HepG2 (cell line): ENCODE results near the gene OPN3. TPM values are rescaled to one million over a fixed set of nuclear protein-coding genes. Genes with fewer than 3 reads are reported as not detected.

Source experiments
- ATAC-seq: fragments of 200-7000 bp; cut with Tn5 transposase; 3 replicates; pipeline ENCODE4 v1.9.1; 2020; ENCODE audit warnings: mild to moderate bottlenecking, moderate library complexity
- BruUV-seq: library from RNA; stranded (reverse); fragments of 400-500 nt; replicated peaks from 2 replicates; lab custom pipeline; 2021; lab: Mats Ljungman, UMichigan
- CTCF ChIA-PET: fragments of 300-600 bp; formaldehyde crosslinking; extraction: SDS; loops from one replicate; lab custom pipeline; 2021; ENCODE audit warnings: low total read pairs, inconsistent platforms, low intra/inter-chr PET ratio; lab: Yijun Ruan, JAX
- POLR2A ChIA-PET: fragments of 350-600 bp; sonication (Branson Sonifier 250); formaldehyde crosslinking; loops from one replicate; lab custom pipeline; 2020; ENCODE audit warnings: antibody characterized with exemption, inconsistent platforms; lab: Yijun Ruan, JAX
- DNase-seq: peaks from one replicate; pipeline ENCODE4 v3.0.0-alpha.2; 2015; ENCODE audit warnings: low spot score
- FAIRE-seq: peaks from 3 replicates; lab custom pipeline; 2011; peaks lifted over from hg19 to GRCh38; lab: Jason Lieb, UNC
- H2AFZ ChIP-seq: one replicate; pipeline ENCODE4 v1.6.1; 2011; ENCODE audit warnings: low read length, inconsistent platforms
- H3K27ac ChIP-seq: fragments of 300-600 bp; 3 replicates; pipeline ENCODE4 v1.8.0; 2011; ENCODE audit warnings: mixed run types, mild to moderate bottlenecking, mixed read lengths, low read length, inconsistent platforms; ENCODE audit not compliant: insufficient read depth; ENCODE audit errors: extremely low read length
- H3K27me3 ChIP-seq, 2 experiments: fragments of 200-600 bp in 1 of 2; 2 replicates in 1 of 2; 3 replicates in 1 of 2; pipeline versions ENCODE4 v1.6.0 to v1.8.0; 2011; ENCODE audit warnings: low read length in 2 of 2, mild to moderate bottlenecking in 2 of 2, moderate library complexity in 2 of 2, inconsistent platforms in 1 of 2; ENCODE audit not compliant: insufficient read depth in 2 of 2, control insufficient read depth in 1 of 2
- H3K36me3 ChIP-seq, 2 experiments: fragments of 200-600 bp in 1 of 2; replicated peaks in 1 of 2; 2 replicates in 1 of 2; 3 replicates in 1 of 2; pipeline versions ENCODE4 v1.5.1 to v1.8.0; 2011; ENCODE audit warnings: low read length in 2 of 2, inconsistent platforms in 1 of 2; ENCODE audit not compliant: insufficient read depth in 2 of 2, control insufficient read depth in 1 of 2
- H3K4me1 ChIP-seq: 2 replicates; pipeline ENCODE4 v1.5.1; 2012; ENCODE audit warnings: low read length, inconsistent platforms; ENCODE audit not compliant: insufficient read depth
- H3K4me2 ChIP-seq: 2 replicates; pipeline ENCODE4 v1.6.0; 2011; ENCODE audit warnings: low read depth, low read length, inconsistent platforms
- H3K4me3 ChIP-seq, 3 experiments: fragments of 200-600 bp in 1 of 3; sonication (generic), shearing (Covaris generic) in 1 of 3; replicated peaks in 1 of 3; 2 replicates each; pipeline ENCODE4 v1.5.1; 2011 to 2016; ENCODE audit warnings: low read length in 3 of 3, inconsistent platforms in 2 of 3, low read depth in 2 of 3, mild to moderate bottlenecking in 2 of 3, control low read depth in 1 of 3, mixed read lengths in 1 of 3; ENCODE audit not compliant: insufficient read depth in 1 of 3
- H3K79me2 ChIP-seq: one replicate; pipeline ENCODE4 v1.6.1; 2011; ENCODE audit warnings: low read length, inconsistent platforms; ENCODE audit not compliant: insufficient read depth
- H3K9ac ChIP-seq: 2 replicates; pipeline ENCODE4 v1.6.0; 2011; ENCODE audit warnings: mild to moderate bottlenecking, low read depth, low read length, inconsistent platforms; ENCODE audit not compliant: insufficient read depth
- H3K9me3 ChIP-seq: 2 replicates; pipeline ENCODE4 v1.5.1; 2012; ENCODE audit warnings: mild to moderate bottlenecking, low read length
- H4K20me1 ChIP-seq: 2 replicates; pipeline ENCODE4 v1.6.0; 2011; ENCODE audit warnings: inconsistent platforms, mild to moderate bottlenecking, low read length, moderate library complexity; ENCODE audit not compliant: insufficient read depth
- CCAR2 ChIP-seq: fragments of 200-400 bp; formaldehyde crosslinking; optimal IDR thresholded peaks from 2 replicates; pipeline ENCODE3; 2018; ENCODE audit warnings: low read depth, mild to moderate bottlenecking, low read length, moderate library complexity
- CREBL2 ChIP-seq: sonication (generic); formaldehyde crosslinking; IDR thresholded peaks from 2 replicates; pipeline ENCODE4 v1.8.1; 2023; ENCODE audit warnings: missing genetic modification reagents, mild to moderate bottlenecking, borderline replicate concordance
- DMAP1 ChIP-seq: IDR thresholded peaks from 2 replicates; pipeline ENCODE4 v1.6.1; 2016
- NR2C2 ChIP-seq: sonication (generic); formaldehyde crosslinking; IDR thresholded peaks from 2 replicates; pipeline ENCODE4 v1.4.0; 2020; ENCODE audit warnings: missing genetic modification reagents, mild to moderate bottlenecking, moderate library complexity, borderline replicate concordance
- POGK ChIP-seq: sonication (generic); formaldehyde crosslinking; conservative IDR thresholded peaks from 2 replicates; pipeline ENCODE4 v1.8.0; 2022; ENCODE audit warnings: mild to moderate bottlenecking, moderate library complexity, missing genetic modification reagents
- RBFOX2 ChIP-seq: fragments of 200-400 bp; formaldehyde crosslinking; IDR thresholded peaks from 2 replicates; pipeline ENCODE4 v1.6.1; 2017; ENCODE audit warnings: low read depth, mild to moderate bottlenecking, low read length
- RBM39 ChIP-seq: fragments of 200-400 bp; formaldehyde crosslinking; IDR thresholded peaks from one replicate; pipeline ENCODE4 v1.6.1; 2018; ENCODE audit warnings: antibody characterized with exemption, mild to moderate bottlenecking, low read depth, low read length; ENCODE audit not compliant: poor library complexity, severe bottlenecking
- RORA ChIP-seq: sonication (generic); formaldehyde crosslinking; IDR thresholded peaks from 2 replicates; pipeline ENCODE4 v1.5.0; 2020; ENCODE audit warnings: mild to moderate bottlenecking, missing genetic modification reagents, moderate library complexity
- SAFB2 ChIP-seq: sonication (generic); formaldehyde crosslinking; IDR thresholded peaks from 2 replicates; pipeline ENCODE4 v1.5.1; 2020; ENCODE audit warnings: missing genetic modification reagents, low read depth, mild to moderate bottlenecking, borderline replicate concordance
- TARDBP ChIP-seq: sonication (generic); formaldehyde crosslinking; IDR thresholded peaks from 2 replicates; pipeline ENCODE4 v1.8.0; 2022; ENCODE audit warnings: mild to moderate bottlenecking, missing genetic modification reagents
- THAP11 ChIP-seq: IDR thresholded peaks from 2 replicates; pipeline ENCODE4 v1.6.1; 2016; ENCODE audit warnings: missing biosample characterization, missing genetic modification reagents
- ZBTB10 ChIP-seq: sonication (generic); formaldehyde crosslinking; IDR thresholded peaks from 2 replicates; pipeline ENCODE4 v1.4.0; 2020; ENCODE audit warnings: missing genetic modification reagents, borderline replicate concordance
- ZBTB38 ChIP-seq: sonication (generic); formaldehyde crosslinking; IDR thresholded peaks from 2 replicates; pipeline ENCODE4 v1.5.1; 2020; ENCODE audit warnings: mild to moderate bottlenecking, missing genetic modification reagents
- ZBTB7A ChIP-seq: sonication (generic); formaldehyde crosslinking; IDR thresholded peaks from 2 replicates; pipeline ENCODE4 v1.8.0; 2022; ENCODE audit warnings: mild to moderate bottlenecking, missing genetic modification reagents
- ZC3H13 ChIP-seq: sonication (generic); formaldehyde crosslinking; IDR thresholded peaks from 2 replicates; pipeline ENCODE4 v1.8.1; 2023; ENCODE audit warnings: mild to moderate bottlenecking, missing genetic modification reagents, moderate library complexity
- ZNF138 ChIP-seq: sonication (generic); formaldehyde crosslinking; IDR thresholded peaks from 2 replicates; pipeline ENCODE4 v1.5.0; 2020; ENCODE audit warnings: mild to moderate bottlenecking, low read depth, missing genetic modification reagents
- ZNF326 ChIP-seq: sonication (generic); formaldehyde crosslinking; IDR thresholded peaks from 2 replicates; pipeline ENCODE4 v1.4.0; 2020; ENCODE audit warnings: missing genetic modification reagents, borderline replicate concordance
- ZNF737 ChIP-seq: sonication (generic); formaldehyde crosslinking; IDR thresholded peaks from 2 replicates; pipeline ENCODE4 v1.5.0; 2020; ENCODE audit warnings: missing genetic modification reagents, mild to moderate bottlenecking, borderline replicate concordance
- ZNF775 ChIP-seq: sonication (generic); formaldehyde crosslinking; IDR thresholded peaks from 2 replicates; pipeline ENCODE4 v1.4.0; 2020; ENCODE audit warnings: missing genetic modification reagents, mild to moderate bottlenecking, moderate library complexity, borderline replicate concordance
- WGBS: methylation state at CpG from one replicate; pipeline ENCODE4 v1.1.6; 2017; ENCODE audit warnings: low lambda C conversion rate; 5-methylcytosine and 5-hydroxymethylcytosine counted together
- in situ Hi-C: cut with HindIII; loops from 2 replicates; pipeline ENCODE4 v1.10.0; 2017; ENCODE audit warnings: low pct_unique_long_range_greater_than_20kb; ENCODE audit not compliant: extremely low pct_ligation_motif_present
- intact Hi-C: fragments of 100-400 bp; cut with micrococcal nuclease; formaldehyde crosslinking; loops from one replicate; pipeline ENCODE4 v1.10.0; 2022; ENCODE audit not compliant: unreplicated experiment
- polyA plus RNA-seq, 8 experiments: library from polyadenylated mRNA; depleted of rRNA in 3 of 8; stranded (reverse) in 7 of 8; unstranded in 1 of 8; fragments of >200 nt; fragmentation: Illumina TruSeq in 4 of 8; extraction: Trizol in 4 of 8; gene quantifications; 2 replicates each; pipeline versions ENCODE4 v1.2.1 to v1.2.3, GENCODE V29; 2011 to 2016; ENCODE audit warnings: low read depth in 4 of 8, missing spikeins in 1 of 8, mixed read lengths in 1 of 8; ENCODE audit not compliant: insufficient read depth in 1 of 8
- total RNA-seq, 5 experiments: library from RNA; depleted of rRNA; stranded (reverse); fragments of >200 nt; fragmentation: Illumina TruSeq; extraction: Trizol; gene quantifications; 2 replicates each; pipeline ENCODE4 v1.2.3, GENCODE V29; 2016; ENCODE audit warnings: low read depth in 1 of 5

Gene OPN3
- total and polyA plus RNA-seq, 2 of the 13 experiments (the other 11 are each of a cell fraction or from before 2014, with no cell fraction given), result 17.4 to 23.0 TPM

- TF ChIP-seq POGK, result no peak
- no peak for TF ChIP-seq NR2C2
- no peak for TF ChIP-seq ZNF326
- TF ChIP-seq THAP11, result no peak
- TF ChIP-seq RBM39, result no peak
- TF ChIP-seq CCAR2, result no peak
- no peak for TF ChIP-seq ZNF775 (CRISPR knock-in tag)
- TF ChIP-seq, all 625 proteins: peak for 0
These were observed 3.1 kb downstream of the OPN3 start (continued) for GRCh38 chr1:241637046-241637590.

- POLR2A ChIA-PET, result no interaction called here
- in situ Hi-C loops (loop anchor here (10.0 kb wide), 1 partner anchor 111 kb away; no protein-coding TSS in a partner anchor), intact Hi-C loops (no loop called here)
- H3K9ac ChIP-seq, result no peak overlapping the region
- H3K79me2 ChIP-seq, result peaks cover 24% of the 10 kb centered on the region
- H3K9me3 ChIP-seq, result no peaks in the 10 kb centered on the region
- CTCF ChIA-PET, result no interaction called here
- peaks cover 2 to 18% of the 10 kb centered on the region in 2 experiments; a peak in 4 of 5 replicates for H3K36me3 ChIP-seq
- H4K20me1 ChIP-seq, result peaks cover 6% of the 10 kb centered on the region; the same call in 1 of the 2 replicates
- H3K4me3 ChIP-seq, result no peak overlapping the region
- ATAC-seq (no peak), DNase-seq (no peak), FAIRE-seq (no peak)
- TF ChIP-seq ZC3H13, result no peak
- TF ChIP-seq ZNF737 (CRISPR knock-in tag), result no peak
- TF ChIP-seq SAFB2 (CRISPR knock-in tag), result no peak
- no peak for TF ChIP-seq RORA
- TF ChIP-seq CREBL2 (CRISPR knock-in tag), result no peak
- no peak for TF ChIP-seq ZBTB38 (CRISPR knock-in tag)
- no peak for TF ChIP-seq RBFOX2
- TF ChIP-seq TARDBP (CRISPR knock-in tag), result no peak
- TF ChIP-seq ZBTB7A (CRISPR knock-in tag), result no peak
- no peak for TF ChIP-seq ZNF138
- TF ChIP-seq DMAP1 (CRISPR knock-in tag), result no peak
- TF ChIP-seq ZBTB10 (CRISPR knock-in tag), result no peak
- no peak overlapping the region for H2AFZ ChIP-seq
- no peak overlapping the region for H3K4me2 ChIP-seq
- H3K4me1 ChIP-seq, result peaks cover 39% of the 10 kb centered on the region
- BruUV-seq, result no TSS peak
- WGBS, result 95% methylated on average over 1 of the region's 1 CpG
- no peaks in the 10 kb centered on the region; a peak in 1 of 5 replicates for H3K27me3 ChIP-seq
- no peak overlapping the region for H3K27ac ChIP-seq
These were observed 3.9 kb downstream of the OPN3 start for GRCh38 chr1:241636291-241636690.
